Measurements from ENCODE around the gene CATSPER1. TPM values are rescaled to one million over a fixed set of nuclear protein-coding genes. Genes with fewer than 3 reads are reported as not detected.

The CATSPER1 gene
- polyA plus RNA-seq, 4 donors, result not detected

DNA sequence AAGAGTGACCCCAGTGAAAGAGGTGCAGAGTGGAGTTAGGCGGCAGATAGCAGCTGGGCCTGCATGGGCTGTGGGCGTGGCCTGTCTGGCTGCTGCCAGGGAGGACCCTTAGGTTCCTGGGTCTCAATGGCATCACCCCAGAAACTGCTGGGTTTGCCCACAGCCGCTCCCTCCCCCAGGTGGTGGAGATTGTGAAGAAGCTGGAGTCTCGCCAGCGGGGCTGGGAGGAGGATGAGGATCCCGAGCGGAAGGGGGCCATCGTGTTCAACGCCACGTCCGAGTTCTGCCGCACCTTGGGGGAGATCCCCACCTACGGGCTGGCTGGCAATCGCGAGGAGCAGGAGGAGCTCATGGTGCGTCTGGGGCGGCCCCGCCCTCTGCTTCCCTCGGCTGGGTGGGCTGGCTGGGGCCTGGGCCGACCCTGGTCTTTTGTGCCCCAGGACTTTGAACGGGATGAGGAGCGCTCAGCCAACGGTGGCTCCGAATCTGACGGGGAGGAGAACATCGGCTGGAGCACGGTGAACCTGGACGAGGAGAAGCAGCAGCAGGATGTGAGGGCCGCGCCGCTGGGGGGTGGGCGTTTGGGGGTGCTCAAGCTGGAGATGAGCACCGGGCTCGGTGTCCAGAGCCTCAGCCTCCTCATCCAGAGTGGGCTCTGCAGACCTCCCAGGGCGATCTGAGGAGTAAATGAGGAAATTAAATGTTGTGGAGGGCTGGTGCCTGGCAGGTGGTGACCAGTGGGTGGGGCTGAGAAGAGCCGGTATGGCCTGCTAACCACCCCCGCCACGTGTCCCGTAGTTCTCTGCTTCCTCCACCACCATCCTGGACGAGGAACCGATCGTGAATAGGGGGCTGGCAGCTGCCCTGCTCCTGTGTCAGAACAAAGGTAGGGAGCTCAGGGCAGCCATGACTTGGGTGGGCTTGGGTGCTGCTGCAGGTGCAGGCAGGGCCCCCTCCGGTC lies 49.8 kb downstream of the CATSPER1 start:
- DNase-seq (ENCODE audit: low read depth in 4 of 4, low spot score in 3 of 4), result no peak

DNA sequence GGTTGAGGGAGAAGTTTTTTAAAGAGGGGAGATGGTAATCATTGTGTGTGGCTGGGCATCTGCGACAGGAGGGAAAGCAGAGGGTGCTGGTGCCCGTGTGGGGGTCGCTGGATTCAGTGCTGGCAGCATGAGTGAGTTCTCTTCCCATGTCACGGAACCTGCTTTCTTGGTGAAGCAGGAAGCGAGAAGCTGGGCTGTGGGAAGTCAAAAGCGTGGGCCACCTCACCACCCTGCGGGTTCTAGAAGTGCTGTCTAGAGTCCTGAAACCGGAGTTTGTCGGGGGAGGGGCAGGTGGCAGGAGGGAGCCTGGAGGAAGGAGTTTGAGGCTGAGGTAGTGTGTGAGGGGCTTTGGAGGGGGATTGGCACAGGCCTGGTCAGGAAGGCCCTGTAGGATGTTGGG lies 50.5 kb downstream of the CATSPER1 start:
- no peak for DNase-seq (ENCODE audit: low read depth in 4 of 4, low spot score in 3 of 4)

DNA sequence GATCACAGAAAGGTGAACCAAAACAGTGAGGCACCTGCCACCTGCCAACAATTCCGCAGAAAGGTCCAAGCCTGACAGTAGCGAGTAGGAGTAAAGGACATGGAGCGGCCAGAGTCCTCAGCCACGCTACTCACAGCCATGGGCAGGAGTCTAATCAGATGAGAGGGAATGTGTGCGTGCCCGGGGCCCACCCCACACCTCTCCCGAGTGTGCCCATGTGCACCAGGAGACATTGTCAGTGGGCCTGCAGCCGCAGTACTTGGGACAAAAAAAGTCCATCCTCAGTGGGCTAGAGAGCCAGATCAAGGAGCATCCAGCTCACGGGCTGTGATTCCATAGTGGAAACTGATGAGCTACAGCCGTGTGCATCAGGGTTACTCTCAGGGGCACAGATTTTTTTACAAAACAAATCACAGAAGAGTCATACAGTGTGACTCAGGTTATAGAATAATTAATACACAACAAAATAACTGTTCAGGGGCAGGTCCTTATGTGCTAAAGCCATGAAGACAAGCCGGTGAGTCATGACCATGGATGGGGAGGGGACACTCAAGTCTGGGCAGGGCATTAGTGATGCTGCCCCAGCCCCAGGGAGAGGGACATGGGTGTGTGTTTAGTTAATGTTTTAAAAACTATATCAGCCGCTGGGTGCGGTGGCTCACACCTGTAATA lies 52.7 kb downstream of the CATSPER1 start:
- DNase-seq (ENCODE audit: low read depth in 4 of 4, low spot score in 3 of 4), result no peak

DNA sequence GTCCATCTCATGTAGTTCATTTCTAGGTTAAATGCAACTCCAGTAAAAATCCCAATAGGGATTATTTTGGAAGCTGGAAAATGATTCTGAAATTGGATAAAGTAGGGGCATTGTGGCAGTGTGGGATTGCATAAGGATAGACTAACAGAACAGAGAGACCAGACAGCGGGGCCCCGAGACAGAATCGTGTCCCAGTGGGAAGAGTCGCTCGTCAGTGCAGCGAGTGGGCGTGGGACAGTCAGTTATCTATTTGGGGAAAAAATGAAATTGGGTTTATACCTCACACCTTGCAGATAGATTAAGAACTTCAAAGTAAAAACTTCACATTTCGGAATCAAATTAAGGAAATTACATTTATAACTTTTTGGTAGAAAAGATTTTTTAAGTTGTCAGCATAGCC lies 54.2 kb downstream of the CATSPER1 start:
- no peak for DNase-seq (ENCODE audit: low read depth in 4 of 4, low spot score in 3 of 4)

DNA sequence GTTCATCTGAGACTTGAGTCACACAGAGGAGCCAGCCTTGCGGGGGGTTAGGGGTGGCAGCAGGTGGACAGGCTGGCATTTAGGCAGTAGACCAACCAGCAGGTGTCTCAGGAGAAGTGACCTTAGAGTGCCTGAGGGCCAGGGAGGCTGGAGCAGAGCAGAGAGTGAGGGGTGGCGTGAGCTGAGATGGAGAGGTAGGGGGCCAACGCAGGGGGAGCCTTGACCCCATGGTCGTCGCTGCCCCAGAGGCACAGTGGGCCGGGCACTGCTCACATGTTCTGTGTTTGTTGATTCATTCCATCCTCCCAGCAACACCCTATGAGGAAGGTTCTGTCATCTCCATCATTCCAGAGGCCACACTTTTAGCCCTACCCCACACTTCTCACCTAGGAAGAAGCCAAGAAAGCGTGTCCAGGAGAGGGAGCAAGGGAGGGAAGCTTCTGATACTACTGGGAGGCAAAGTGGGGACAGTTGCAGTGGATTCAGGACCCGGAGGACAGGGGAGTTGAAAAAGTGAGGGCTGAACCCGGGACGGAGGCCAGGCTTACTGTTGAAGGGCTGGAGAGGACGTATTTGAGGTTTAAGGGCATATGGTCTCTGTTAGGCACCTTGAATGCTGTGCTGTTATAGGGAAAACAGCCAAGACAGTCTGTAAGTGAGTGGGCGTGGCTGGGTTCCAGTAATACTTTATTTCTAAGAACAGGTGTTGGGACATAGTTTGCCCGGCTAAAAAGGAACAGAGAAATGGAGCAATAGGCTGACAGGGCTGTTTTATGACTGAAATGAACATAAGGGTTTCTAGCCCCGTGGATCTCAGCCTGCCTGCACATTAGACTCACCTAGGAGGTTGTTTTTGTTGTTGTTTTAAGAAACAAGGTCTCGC lies 57.4 kb downstream of the CATSPER1 start:
- no peak for DNase-seq (ENCODE audit: low read depth in 4 of 4, low spot score in 3 of 4)

DNA sequence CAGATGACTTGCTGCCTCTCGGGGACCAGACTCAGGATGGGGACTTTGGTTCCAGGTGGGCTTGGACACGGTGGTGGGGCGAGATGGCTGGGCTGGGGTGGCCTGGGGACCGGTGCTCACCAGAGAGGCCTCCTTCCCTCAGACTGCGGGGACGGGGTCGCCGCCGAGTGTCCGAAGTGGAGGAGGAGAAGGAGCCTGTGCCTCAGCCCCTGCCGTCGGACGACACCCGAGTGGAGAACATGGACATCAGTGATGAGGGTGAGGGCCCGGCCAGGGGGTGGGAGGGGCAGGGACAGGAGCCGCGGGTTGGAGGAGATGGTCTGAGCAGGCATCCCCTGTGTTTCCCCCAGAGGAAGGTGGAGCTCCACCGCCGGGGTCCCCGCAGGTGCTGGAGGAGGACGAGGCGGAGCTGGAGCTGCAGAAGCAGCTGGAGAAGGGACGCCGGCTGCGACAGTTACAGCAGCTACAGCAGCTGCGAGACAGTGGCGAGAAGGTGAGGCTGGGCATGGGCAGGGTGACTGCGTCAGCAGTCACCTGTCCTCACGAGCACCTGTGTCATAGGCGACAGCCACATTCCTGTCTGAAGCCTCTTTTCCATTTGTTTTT lies 58.8 kb downstream of the CATSPER1 start:
- DNase-seq (ENCODE audit: low read depth in 4 of 4, low spot score in 3 of 4), result no peak

Other genes with a start within 250 kb of the CATSPER1 start
- 1 to 10 TPM; 2.7 to 9.7 (median 6.0) TPM for gene AP5B1, start 245.5 kb downstream of the CATSPER1 start, polyA plus RNA-seq (ENCODE audit: insufficient read length in 4 of 4)
- 10 to 100 TPM in 2 of 4 donors, 1 to 10 TPM in 1, under 1 TPM in 1; 0.23 to 15.9 (median 9.9) TPM for gene OVOL1, start 239.4 kb downstream of the CATSPER1 start, polyA plus RNA-seq (ENCODE audit: insufficient read length in 4 of 4)
- 1 to 10 TPM; 2.0 to 4.1 (median 2.9) TPM for gene SNX32, start 192.5 kb downstream of the CATSPER1 start, polyA plus RNA-seq (ENCODE audit: insufficient read length in 4 of 4)
- gene CFL1, start 168.3 kb downstream of the CATSPER1 start, polyA plus RNA-seq (ENCODE audit: insufficient read length in 4 of 4), result 100 to 1,000 TPM; 672 to 810 (median 730) TPM
- 10 to 100 TPM; 40.5 to 64.2 (median 48.2) TPM for gene MUS81, start 166.0 kb downstream of the CATSPER1 start, polyA plus RNA-seq (ENCODE audit: insufficient read length in 4 of 4)
- gene EFEMP2, start 153.7 kb downstream of the CATSPER1 start, polyA plus RNA-seq (ENCODE audit: insufficient read length in 4 of 4), result 100 to 1,000 TPM; 102 to 212 (median 121) TPM
- gene CTSW, start 146.6 kb downstream of the CATSPER1 start, polyA plus RNA-seq (ENCODE audit: insufficient read length in 4 of 4), result 1 to 10 TPM in 2 of 4 donors, under 1 TPM in 2; 0.92 to 1.4 (median 1.1) TPM
- 10 to 100 TPM; 65.4 to 95.5 (median 90.1) TPM for gene FIBP, start 138.0 kb downstream of the CATSPER1 start, polyA plus RNA-seq (ENCODE audit: insufficient read length in 4 of 4)
- 10 to 100 TPM in 2 of 4 donors, 1 to 10 TPM in 2; 4.8 to 15.0 (median 9.7) TPM for gene CCDC85B, start 135.8 kb downstream of the CATSPER1 start, polyA plus RNA-seq (ENCODE audit: insufficient read length in 4 of 4)
- under 1 TPM in 2 of 4 donors, not detected in 2; 0.23 to 0.30 TPM for gene FOSL1, start 126.1 kb downstream of the CATSPER1 start, polyA plus RNA-seq (ENCODE audit: insufficient read length in 4 of 4)
- gene C11orf68, start 107.4 kb downstream of the CATSPER1 start, polyA plus RNA-seq (ENCODE audit: insufficient read length in 4 of 4), result 10 to 100 TPM; 36.8 to 50.2 (median 38.8) TPM
- gene DRAP1, start 107.1 kb downstream of the CATSPER1 start, polyA plus RNA-seq (ENCODE audit: insufficient read length in 4 of 4), result 100 to 1,000 TPM in 1 of 4 donors, 10 to 100 TPM in 3; 73.8 to 106 (median 81.9) TPM
- gene TSGA10IP, start 81.0 kb downstream of the CATSPER1 start, polyA plus RNA-seq (ENCODE audit: insufficient read length in 4 of 4), result not detected
- gene SART1, start 64.7 kb downstream of the CATSPER1 start, polyA plus RNA-seq (ENCODE audit: insufficient read length in 4 of 4), result 10 to 100 TPM; 41.9 to 57.8 (median 47.7) TPM
- gene EIF1AD, start 24.3 kb downstream of the CATSPER1 start, polyA plus RNA-seq (ENCODE audit: insufficient read length in 4 of 4), result 10 to 100 TPM; 18.6 to 31.6 (median 27.8) TPM
- gene BANF1, start 24.0 kb downstream of the CATSPER1 start, polyA plus RNA-seq (ENCODE audit: insufficient read length in 4 of 4), result 100 to 1,000 TPM; 256 to 283 (median 266) TPM
- gene CST6, start 14.5 kb downstream of the CATSPER1 start, polyA plus RNA-seq (ENCODE audit: insufficient read length in 4 of 4), result not detected
- gene GAL3ST3, start 22.7 kb upstream of the CATSPER1 start, polyA plus RNA-seq (ENCODE audit: insufficient read length in 4 of 4), result 1 to 10 TPM; 3.5 to 7.1 (median 4.3) TPM
- gene SF3B2, start 25.9 kb upstream of the CATSPER1 start, polyA plus RNA-seq (ENCODE audit: insufficient read length in 4 of 4), result 100 to 1,000 TPM; 185 to 261 (median 236) TPM
- 10 to 100 TPM; 43.6 to 60.4 (median 49.3) TPM for gene PACS1, start 43.8 kb upstream of the CATSPER1 start, polyA plus RNA-seq (ENCODE audit: insufficient read length in 4 of 4)
- 10 to 100 TPM; 16.3 to 29.2 (median 18.9) TPM for gene KLC2, start 231.2 kb upstream of the CATSPER1 start, polyA plus RNA-seq (ENCODE audit: insufficient read length in 4 of 4)
- gene RAB1B, start 242.2 kb upstream of the CATSPER1 start, polyA plus RNA-seq (ENCODE audit: insufficient read length in 4 of 4), result 100 to 1,000 TPM; 103 to 140 (median 121) TPM

All from left renal pelvis (tissue), 4 donors.